ENCODE results near the gene GRIPAP1. TPM values are rescaled to one million over a fixed set of nuclear protein-coding genes. Genes with fewer than 3 reads are reported as not detected.

GRIPAP1 gene
- total RNA-seq, 1 donor from 2014 or later, result 43.4 TPM

DNA sequence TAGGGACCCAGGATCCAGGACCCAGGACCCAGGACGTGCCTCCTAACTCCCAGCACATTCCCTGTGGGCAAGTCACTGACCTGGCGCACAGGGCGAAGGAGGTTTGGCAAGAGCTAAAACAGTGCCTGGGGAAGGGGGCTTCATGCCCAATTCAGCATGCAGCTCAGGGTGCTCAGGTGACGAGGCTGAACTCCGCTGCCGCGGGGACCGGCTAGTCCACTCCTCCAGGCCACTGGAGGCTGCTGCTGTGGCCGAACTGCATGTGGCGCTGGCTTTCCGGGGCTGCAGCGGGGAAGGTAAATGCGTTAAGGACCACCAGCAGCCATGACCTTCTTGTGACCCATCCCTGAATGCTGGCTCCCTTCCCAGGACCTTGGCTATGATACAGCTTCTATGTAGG, 78.3 kb downstream of the GRIPAP1 start:
- no peak overlapping the region for H3K27ac Mint-ChIP-seq (ENCODE audit: unreplicated experiment)

More for the DNA sequence above, 78.3 kb downstream of the GRIPAP1 start:
- Histone ChIP-seq H3K27ac (ENCODE audit: low read depth, low read length) (no peak overlapping the region), H3K9ac (ENCODE audit: low read length) (no peak overlapping the region), H3K4me2 (ENCODE audit: low read length) (no peak overlapping the region), H3K9me3 (ENCODE audit: insufficient read depth, low read depth, low read length) (no peaks in the 10 kb centered on the region), H4K20me1 (ENCODE audit: insufficient read depth, low read length) (peaks cover 21% of the 10 kb centered on the region), H3K36me3 (ENCODE audit: insufficient read depth, low read length) (peaks cover 6% of the 10 kb centered on the region), H3K79me2 (ENCODE audit: insufficient read depth, low read length) (peaks cover 4% of the 10 kb centered on the region), H3K4me3 (ENCODE audit: insufficient read depth, low read depth, low read length) (no peak overlapping the region), H3K27me3 (ENCODE audit: insufficient read depth, low read length) (no peaks in the 10 kb centered on the region), H2AFZ (ENCODE audit: low read depth, low read length) (no peak overlapping the region), H3K4me1 (ENCODE audit: insufficient read depth, low read length) (peaks cover 13% of the 10 kb centered on the region)
- peaks cover 11% of the 10 kb centered on the region for H3K4me1 Mint-ChIP-seq (ENCODE audit: low read depth, unreplicated experiment)
- TF ChIP-seq, protein P1, sequence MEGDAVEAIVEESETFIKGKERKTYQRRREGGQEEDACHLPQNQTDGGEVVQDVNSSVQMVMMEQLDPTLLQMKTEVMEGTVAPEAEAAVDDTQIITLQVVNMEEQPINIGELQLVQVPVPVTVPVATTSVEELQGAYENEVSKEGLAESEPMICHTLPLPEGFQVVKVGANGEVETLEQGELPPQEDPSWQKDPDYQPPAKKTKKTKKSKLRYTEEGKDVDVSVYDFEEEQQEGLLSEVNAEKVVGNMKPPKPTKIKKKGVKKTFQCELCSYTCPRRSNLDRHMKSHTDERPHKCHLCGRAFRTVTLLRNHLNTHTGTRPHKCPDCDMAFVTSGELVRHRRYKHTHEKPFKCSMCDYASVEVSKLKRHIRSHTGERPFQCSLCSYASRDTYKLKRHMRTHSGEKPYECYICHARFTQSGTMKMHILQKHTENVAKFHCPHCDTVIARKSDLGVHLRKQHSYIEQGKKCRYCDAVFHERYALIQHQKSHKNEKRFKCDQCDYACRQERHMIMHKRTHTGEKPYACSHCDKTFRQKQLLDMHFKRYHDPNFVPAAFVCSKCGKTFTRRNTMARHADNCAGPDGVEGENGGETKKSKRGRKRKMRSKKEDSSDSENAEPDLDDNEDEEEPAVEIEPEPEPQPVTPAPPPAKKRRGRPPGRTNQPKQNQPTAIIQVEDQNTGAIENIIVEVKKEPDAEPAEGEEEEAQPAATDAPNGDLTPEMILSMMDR (IDR thresholded peaks at IDR 0.05; ENCODE audit: insufficient read depth, low read depth, low read length), result no peak
- TF ChIP-seq EZH2 (IDR thresholded peaks at IDR 0.05; ENCODE audit: insufficient read depth, low read length), result no peak
- no peak for DNase-seq (ENCODE audit: low read depth)
- no peaks in the 10 kb centered on the region for H3K9me3 Mint-ChIP-seq (ENCODE audit: unreplicated experiment)
- no peaks in the 10 kb centered on the region for H3K27me3 Mint-ChIP-seq (ENCODE audit: low read depth, unreplicated experiment)
- no peak for FAIRE-seq
- peaks cover 8% of the 10 kb centered on the region for H3K36me3 Mint-ChIP-seq (ENCODE audit: low read depth, unreplicated experiment)
- no peak overlapping the region for H3K4me3 Mint-ChIP-seq (ENCODE audit: unreplicated experiment)

Other genes starting within 250 kb of the GRIPAP1 start
- not detected in 2 replicates for gene GLOD5, start 240.5 kb downstream of the GRIPAP1 start, total RNA-seq
- not detected in 2 replicates for gene GATA1, start 215.7 kb downstream of the GRIPAP1 start, total RNA-seq
- gene HDAC6, start 200.2 kb downstream of the GRIPAP1 start, total RNA-seq, result 59.2 and 60.6 TPM in 2 replicates
- 0.24 TPM in 1 of 2 replicates, not detected in the other for gene ERAS, start 175.8 kb downstream of the GRIPAP1 start, total RNA-seq
- gene PCSK1N, start 166.7 kb downstream of the GRIPAP1 start, total RNA-seq, result 62.0 and 65.0 TPM in 2 replicates
- gene TIMM17B, start 104.5 kb downstream of the GRIPAP1 start, total RNA-seq, result 57.7 and 58.2 TPM in 2 replicates
- gene PQBP1, start 104.3 kb downstream of the GRIPAP1 start, total RNA-seq, result 88.2 and 101 TPM in 2 replicates
- gene SLC35A2, start 90.6 kb downstream of the GRIPAP1 start, total RNA-seq, result 54.3 and 60.8 TPM in 2 replicates
- gene PIM2, start 83.2 kb downstream of the GRIPAP1 start, total RNA-seq, result 12.5 and 13.4 TPM in 2 replicates
- 56.1 and 62.5 TPM in 2 replicates for gene OTUD5, start 44.7 kb downstream of the GRIPAP1 start, total RNA-seq
- gene KCND1, start 30.4 kb downstream of the GRIPAP1 start, total RNA-seq, result 5.2 and 5.6 TPM in 2 replicates
- 46.5 and 53.4 TPM in 2 replicates for gene TFE3, start 41.1 kb upstream of the GRIPAP1 start, total RNA-seq
- 6.3 and 8.2 TPM in 2 replicates for gene CCDC120, start 56.7 kb upstream of the GRIPAP1 start, total RNA-seq
- gene PRAF2, start 71.7 kb upstream of the GRIPAP1 start, total RNA-seq, result 44.4 and 52.8 TPM in 2 replicates
- gene WDR45, start 77.6 kb upstream of the GRIPAP1 start, total RNA-seq, result 54.9 TPM in 2 replicates
- gene GPKOW, start 121.5 kb upstream of the GRIPAP1 start, total RNA-seq, result 15.6 and 16.9 TPM in 2 replicates
- 0.96 and 1.2 TPM in 2 replicates for gene MAGIX, start 160.5 kb upstream of the GRIPAP1 start, total RNA-seq
- 109 TPM in 2 replicates for gene PLP2, start 169.6 kb upstream of the GRIPAP1 start, total RNA-seq
- 13.9 and 14.2 TPM in 2 replicates for gene PRICKLE3, start 184.1 kb upstream of the GRIPAP1 start, total RNA-seq
- 1.6 and 1.9 TPM in 2 replicates for gene SYP, start 197.9 kb upstream of the GRIPAP1 start, total RNA-seq
- gene CACNA1F, start 231.1 kb upstream of the GRIPAP1 start, total RNA-seq, result not detected in 2 replicates
- 11.7 and 12.3 TPM in 2 replicates for gene CCDC22, start 233.2 kb upstream of the GRIPAP1 start, total RNA-seq

All from astrocyte (in vitro differentiated cells and primary cell).